ENCODE data around the gene CDH12. TPM values are rescaled to one million over a fixed set of nuclear protein-coding genes. Genes with fewer than 3 reads are reported as not detected.
A peak's percentile ranks its signal among the peaks of the same experiment; 100 is the strongest.

Gene CDH12
- total RNA-seq, 1 donor from 2014 or later = 23.5 TPM

- Mint-ChIP-seq H3K36me3 (ENCODE audit: unreplicated experiment) (peaks cover 17% of the 10 kb centered on the region), H3K9me3 (ENCODE audit: unreplicated experiment) (peaks cover 8% of the 10 kb centered on the region)
Measured at GRCh38 chr5:22722056-22722455, 131.1 kb downstream of the CDH12 start.

GRCh38 chr5:22719842-22720241 lies 133.3 kb downstream of the CDH12 start:
- DNase-seq = no peak
- Mint-ChIP-seq H3K36me3 (ENCODE audit: unreplicated experiment) (peaks cover 17% of the 10 kb centered on the region), H3K27ac (ENCODE audit: unreplicated experiment) (no peak overlapping the region), H3K9me3 (ENCODE audit: unreplicated experiment) (peaks cover 8% of the 10 kb centered on the region), H3K4me1 (ENCODE audit: low read depth, unreplicated experiment) (no peaks in the 10 kb centered on the region), H3K27me3 (ENCODE audit: unreplicated experiment) (peaks cover 2% of the 10 kb centered on the region), H3K4me3 (ENCODE audit: unreplicated experiment) (no peak overlapping the region)
- no peak for TF ChIP-seq CTCF (IDR thresholded peaks at IDR 0.05; ENCODE audit: partially characterized antibody, unreplicated experiment)

More at GRCh38 chr5:22722056-22722455, 131.1 kb downstream of the CDH12 start:
- Mint-ChIP-seq H3K27me3 (ENCODE audit: unreplicated experiment) (peaks cover 2% of the 10 kb centered on the region), H3K4me3 (ENCODE audit: unreplicated experiment) (no peak overlapping the region), H3K27ac (ENCODE audit: unreplicated experiment) (no peak overlapping the region), H3K4me1 (ENCODE audit: low read depth, unreplicated experiment) (no peaks in the 10 kb centered on the region)
- TF ChIP-seq CTCF (IDR thresholded peaks at IDR 0.05; ENCODE audit: partially characterized antibody, unreplicated experiment) = no peak
- DNase-seq = no peak

- Mint-ChIP-seq H3K27ac (ENCODE audit: unreplicated experiment) (no peak overlapping the region), H3K9me3 (ENCODE audit: unreplicated experiment) (no peaks in the 10 kb centered on the region)
Measured at GRCh38 chr5:22710660-22711059, 142.5 kb downstream of the CDH12 start.

GRCh38 chr5:22709743-22710142 lies 143.4 kb downstream of the CDH12 start:
- DNase-seq = no peak
- TF ChIP-seq CTCF (IDR thresholded peaks at IDR 0.05; ENCODE audit: partially characterized antibody, unreplicated experiment) = no peak
- Mint-ChIP-seq H3K27me3 (ENCODE audit: unreplicated experiment) (peaks cover 2% of the 10 kb centered on the region), H3K4me1 (ENCODE audit: low read depth, unreplicated experiment) (peaks cover 9% of the 10 kb centered on the region), H3K27ac (ENCODE audit: unreplicated experiment) (no peak overlapping the region), H3K4me3 (ENCODE audit: unreplicated experiment) (no peak overlapping the region), H3K9me3 (ENCODE audit: unreplicated experiment) (no peaks in the 10 kb centered on the region), H3K36me3 (ENCODE audit: unreplicated experiment) (no peaks in the 10 kb centered on the region)

More at GRCh38 chr5:22710660-22711059, 142.5 kb downstream of the CDH12 start:
- DNase-seq = no peak
- no peak overlapping the region for H3K4me3 Mint-ChIP-seq (ENCODE audit: unreplicated experiment)
- TF ChIP-seq CTCF (IDR thresholded peaks at IDR 0.05; ENCODE audit: partially characterized antibody, unreplicated experiment) = no peak
- peaks cover 9% of the 10 kb centered on the region for H3K4me1 Mint-ChIP-seq (ENCODE audit: low read depth, unreplicated experiment)
- no peaks in the 10 kb centered on the region for H3K36me3 Mint-ChIP-seq (ENCODE audit: unreplicated experiment)
- peaks cover 2% of the 10 kb centered on the region for H3K27me3 Mint-ChIP-seq (ENCODE audit: unreplicated experiment)

- Mint-ChIP-seq H3K27ac (ENCODE audit: unreplicated experiment) (no peak overlapping the region), H3K4me3 (ENCODE audit: unreplicated experiment) (no peak overlapping the region), H3K27me3 (ENCODE audit: unreplicated experiment) (peaks cover 2% of the 10 kb centered on the region), H3K9me3 (ENCODE audit: unreplicated experiment) (no peaks in the 10 kb centered on the region), H3K36me3 (ENCODE audit: unreplicated experiment) (no peaks in the 10 kb centered on the region), H3K4me1 (ENCODE audit: low read depth, unreplicated experiment) (peaks cover 9% of the 10 kb centered on the region)
- peak; percentile 44 for DNase-seq
- peak; percentile 56 for TF ChIP-seq CTCF (IDR thresholded peaks at IDR 0.05; ENCODE audit: partially characterized antibody, unreplicated experiment)
Measured at GRCh38 chr5:22708770-22709328, 144.3 kb downstream of the CDH12 start.
